ENCODE data around the gene HMX3. TPM values are rescaled to one million over a fixed set of nuclear protein-coding genes. Genes with fewer than 3 reads are reported as not detected.

The HMX3 gene
- total and polyA plus RNA-seq, 2 of the 8 experiments (the other 6 are each of a cell fraction or from before 2014, with no cell fraction given): 0.05 TPM; not detected in 1

DNA sequence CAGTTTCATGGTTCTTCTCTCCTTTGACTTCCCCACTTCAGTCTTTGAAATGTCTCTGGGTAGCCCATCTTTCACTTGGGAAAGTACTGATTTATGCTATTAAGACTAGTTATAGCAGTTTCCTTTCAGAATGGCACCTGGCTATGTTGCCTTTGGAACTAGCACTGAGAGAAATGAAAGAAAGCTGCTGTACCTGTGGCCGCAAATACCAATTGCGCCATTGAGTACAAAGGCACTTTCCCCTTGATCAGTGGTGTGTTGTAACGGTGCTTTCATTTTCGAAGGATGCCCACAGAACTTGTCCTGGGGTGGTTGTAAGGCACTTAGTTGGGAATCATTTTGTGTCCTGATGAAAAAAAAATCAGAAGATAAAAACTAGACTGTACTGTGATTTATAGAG is 35.2 kb downstream of the HMX3 start:
- no peak for FAIRE-seq
- Histone ChIP-seq H2BK120ac (replicated peaks; ENCODE audit: low read depth, low read length) (no peak overlapping the region), H3K4me2 (ENCODE audit: insufficient read depth in 1 of 2, low read depth in 2 of 2, low read length in 2 of 2) (no peak overlapping the region), H3K27ac (ENCODE audit: low read depth, low read length) (no peak overlapping the region), H4K8ac (ENCODE audit: extremely low read depth, insufficient read depth, low read length) (no peak overlapping the region), H3K4me3 (ENCODE audit: extremely low read depth in 1 of 4, insufficient read depth in 2 of 4, low read depth in 3 of 4, low read length in 4 of 4) (no peak overlapping the region), H3K9me3 (ENCODE audit: insufficient read depth in 2 of 2, low read depth in 1 of 2, low read length in 1 of 2) (no peaks in the 10 kb centered on the region), H4K91ac (replicated peaks; ENCODE audit: insufficient read length, low read length) (no peak overlapping the region), H2BK15ac (ENCODE audit: low read length) (no peak overlapping the region), H2BK20ac (ENCODE audit: low read length) (no peak overlapping the region), H3K36me3 (ENCODE audit: control insufficient read depth in 2 of 4, insufficient read depth in 4 of 4, low read length in 3 of 4) (peaks cover 2 to 34% (median 14%) of the 10 kb centered on the region in 4 experiments; a peak in 6 of 8 replicates), H3K4me1 (replicated peaks in 1 of 4; ENCODE audit: control insufficient read depth in 3 of 4, insufficient read depth in 4 of 4, low read length in 3 of 4) (no peaks in the 10 kb centered on the region), H3K14ac (ENCODE audit: insufficient read length) (no peak overlapping the region), H3K79me2 (ENCODE audit: control insufficient read depth in 1 of 2, insufficient read depth in 2 of 2, low read length in 2 of 2) (peaks cover 0 to 18% of the 10 kb centered on the region in 2 experiments; a peak in 1 of 4 replicates), H2AFZ (ENCODE audit: low read length) (no peak overlapping the region), H2BK5ac (ENCODE audit: low read depth, low read length) (no peak overlapping the region), H4K5ac (ENCODE audit: insufficient read length, low read depth, low read length) (no peak overlapping the region), H3K23ac (ENCODE audit: insufficient read length) (no peak overlapping the region), H3K9ac (replicated peaks in 1 of 4; ENCODE audit: extremely low read depth in 1 of 4, low read depth in 3 of 4, low read length in 3 of 4) (no peak overlapping the region), H3K56ac (replicated peaks; ENCODE audit: insufficient read length, low read depth, low read length) (no peak overlapping the region), H3K27me3 (replicated peaks in 1 of 4; ENCODE audit: control insufficient read depth in 3 of 4, extremely low read depth in 1 of 4, insufficient read depth in 3 of 4, low read length in 3 of 4) (no peaks in the 10 kb centered on the region), H4K20me1 (replicated peaks in 1 of 2; ENCODE audit: control insufficient read depth in 1 of 2, insufficient read depth in 2 of 2, low read length in 2 of 2) (peaks cover 2 to 8% of the 10 kb centered on the region in 2 experiments), H3K4ac (replicated peaks; ENCODE audit: insufficient read length, low read depth, low read length) (no peak overlapping the region), H3K18ac (ENCODE audit: extremely low read depth, low read length) (no peak overlapping the region), H3K79me1 (ENCODE audit: low read depth, low read length) (no peaks in the 10 kb centered on the region; the same call in 1 of the 2 replicates), H2AK5ac (ENCODE audit: low read depth, low read length) (no peak overlapping the region), H3K23me2 (ENCODE audit: low read depth, low read length) (no peaks in the 10 kb centered on the region), H2BK12ac (ENCODE audit: low read depth, low read length) (no peak overlapping the region)
- TF ChIP-seq TAF1 (IDR thresholded peaks at IDR 0.05; ENCODE audit: low read depth, low read length): no peak
- TF ChIP-seq RAD21 (IDR thresholded peaks at IDR 0.05 in 1 of 2, conservative IDR thresholded peaks at IDR 0.05 in 1 of 2; ENCODE audit: low read depth in 2 of 2, low read length in 2 of 2): no peak
- no peak for TF ChIP-seq YY1 (IDR thresholded peaks at IDR 0.05; ENCODE audit: low read depth, low read length)
- no peak for TF ChIP-seq BCL11A (IDR thresholded peaks at IDR 0.05; ENCODE audit: low read depth in 2 of 2, low read length in 2 of 2)
- TF ChIP-seq PHF8 (conservative IDR thresholded peaks at IDR 0.05; ENCODE audit: low read depth, low read length): no peak
- no peak for TF ChIP-seq CTBP2 (IDR thresholded peaks at IDR 0.05; ENCODE audit: borderline replicate concordance, insufficient read depth, insufficient read length, low read length)
- TF ChIP-seq, protein P1, sequence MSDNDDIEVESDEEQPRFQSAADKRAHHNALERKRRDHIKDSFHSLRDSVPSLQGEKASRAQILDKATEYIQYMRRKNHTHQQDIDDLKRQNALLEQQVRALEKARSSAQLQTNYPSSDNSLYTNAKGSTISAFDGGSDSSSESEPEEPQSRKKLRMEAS (IDR thresholded peaks at IDR 0.05): no peak
- TF ChIP-seq TEAD4 (IDR thresholded peaks at IDR 0.05; ENCODE audit: low read depth, low read length): no peak
- TF ChIP-seq CBX8 (IDR thresholded peaks at IDR 0.05; ENCODE audit: borderline replicate concordance, low read depth, low read length): no peak
- TF ChIP-seq, protein P2, sequence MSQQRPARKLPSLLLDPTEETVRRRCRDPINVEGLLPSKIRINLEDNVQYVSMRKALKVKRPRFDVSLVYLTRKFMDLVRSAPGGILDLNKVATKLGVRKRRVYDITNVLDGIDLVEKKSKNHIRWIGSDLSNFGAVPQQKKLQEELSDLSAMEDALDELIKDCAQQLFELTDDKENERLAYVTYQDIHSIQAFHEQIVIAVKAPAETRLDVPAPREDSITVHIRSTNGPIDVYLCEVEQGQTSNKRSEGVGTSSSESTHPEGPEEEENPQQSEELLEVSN (IDR thresholded peaks at IDR 0.05): no peak
- no peak for TF ChIP-seq SAP30 (IDR thresholded peaks at IDR 0.05; ENCODE audit: insufficient read depth, insufficient replicate concordance, low read length)
- 99% methylated on average over 4 of the region's 4 CpGs; no CpG with 5 or more reads in 1 of the 2 experiments for WGBS, 2 experiments (ENCODE audit: extremely low coverage in 1 of 2, insufficient coverage in 1 of 2, insufficient read length in 1 of 2, insufficient replicate concordance in 2 of 2, low coverage in 1 of 2, low lambda C conversion rate in 2 of 2, missing lambda C conversion rate in 1 of 2)
- ChIA-PET POLR2A (ENCODE audit: partially characterized antibody) (interaction anchor here (1.1 kb wide), 1 partner anchor 17 kb away, joined by 3 read pairs; the partner anchor contains the start of gene BUB3), CTCF (ENCODE audit: partially characterized antibody) (interaction anchor here (1.2 to 1.8 kb wide), 3 partner anchors 21 to 387 kb away, joined by 3 to 5 read pairs (median 3); no protein-coding TSS in a partner anchor)
- DNase-seq (ENCODE audit: low read depth in 1 of 2, low spot score in 2 of 2): no peak
